ENCODE data around the gene CNTNAP4. TPM values are rescaled to one million over a fixed set of nuclear protein-coding genes. Genes with fewer than 3 reads are reported as not detected.
A peak's percentile ranks its signal among the peaks of the same experiment; 100 is the strongest.

Gene CNTNAP4
- total RNA-seq, 1 donor from 2014 or later = not detected

DNA sequence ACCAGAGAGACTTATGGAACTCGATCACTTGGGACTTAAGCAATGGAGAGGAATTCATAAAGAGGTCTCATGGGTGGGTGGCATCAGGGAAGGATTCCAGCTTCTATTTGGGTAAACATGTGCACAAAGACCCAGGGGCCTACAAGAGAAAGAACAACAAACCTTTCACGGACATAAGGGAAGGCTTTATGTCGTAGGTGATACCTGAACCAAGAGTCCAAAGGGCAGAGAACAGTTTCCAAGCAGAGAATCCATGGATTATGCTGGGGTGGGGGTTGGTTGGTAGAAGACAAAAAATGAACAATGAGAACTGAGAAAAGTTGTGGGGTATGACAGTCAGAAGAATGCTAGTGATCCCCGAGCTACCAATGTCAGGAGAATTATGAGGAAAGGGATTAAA is 119.8 kb downstream of the CNTNAP4 start:
- no peak for DNase-seq (ENCODE audit: low read depth)
- H3K27me3 ChIP-seq (ENCODE audit: control insufficient read depth, insufficient read depth, low read length) = no peaks in the 10 kb centered on the region
- no peak overlapping the region for H3K4me3 ChIP-seq (ENCODE audit: low read depth, low read length)
- TF ChIP-seq, protein P1, sequence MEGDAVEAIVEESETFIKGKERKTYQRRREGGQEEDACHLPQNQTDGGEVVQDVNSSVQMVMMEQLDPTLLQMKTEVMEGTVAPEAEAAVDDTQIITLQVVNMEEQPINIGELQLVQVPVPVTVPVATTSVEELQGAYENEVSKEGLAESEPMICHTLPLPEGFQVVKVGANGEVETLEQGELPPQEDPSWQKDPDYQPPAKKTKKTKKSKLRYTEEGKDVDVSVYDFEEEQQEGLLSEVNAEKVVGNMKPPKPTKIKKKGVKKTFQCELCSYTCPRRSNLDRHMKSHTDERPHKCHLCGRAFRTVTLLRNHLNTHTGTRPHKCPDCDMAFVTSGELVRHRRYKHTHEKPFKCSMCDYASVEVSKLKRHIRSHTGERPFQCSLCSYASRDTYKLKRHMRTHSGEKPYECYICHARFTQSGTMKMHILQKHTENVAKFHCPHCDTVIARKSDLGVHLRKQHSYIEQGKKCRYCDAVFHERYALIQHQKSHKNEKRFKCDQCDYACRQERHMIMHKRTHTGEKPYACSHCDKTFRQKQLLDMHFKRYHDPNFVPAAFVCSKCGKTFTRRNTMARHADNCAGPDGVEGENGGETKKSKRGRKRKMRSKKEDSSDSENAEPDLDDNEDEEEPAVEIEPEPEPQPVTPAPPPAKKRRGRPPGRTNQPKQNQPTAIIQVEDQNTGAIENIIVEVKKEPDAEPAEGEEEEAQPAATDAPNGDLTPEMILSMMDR (IDR thresholded peaks at IDR 0.05; ENCODE audit: insufficient read depth, low read length, poor library complexity, severe bottlenecking) = no peak
- no peaks in the 10 kb centered on the region for H3K36me3 ChIP-seq (ENCODE audit: control insufficient read depth, insufficient read depth, low read length)

DNA sequence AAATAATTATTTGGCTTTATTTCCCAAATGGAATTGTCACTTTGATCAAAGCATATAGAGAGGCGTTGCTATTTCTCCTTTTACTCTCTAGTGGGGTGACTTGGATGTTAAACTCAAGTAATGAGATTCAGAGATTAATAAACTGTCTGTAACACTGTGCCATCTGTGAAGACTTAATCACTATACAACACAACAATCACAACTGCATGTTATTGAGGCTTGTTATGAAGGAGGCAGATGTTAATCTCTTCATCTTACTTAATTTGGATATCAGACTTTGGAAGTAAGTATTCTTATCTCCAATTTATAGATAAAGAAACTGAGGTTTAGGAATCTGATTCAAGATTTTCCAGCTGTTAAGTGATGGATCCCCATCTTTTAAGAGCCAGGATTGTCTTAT is 132.5 kb downstream of the CNTNAP4 start:
- no peak overlapping the region for H3K4me3 ChIP-seq (ENCODE audit: low read depth, low read length)
- H3K36me3 ChIP-seq (ENCODE audit: control insufficient read depth, insufficient read depth, low read length) = no peaks in the 10 kb centered on the region
- no peak for DNase-seq (ENCODE audit: low read depth)
- TF ChIP-seq, protein P1 (IDR thresholded peaks at IDR 0.05; ENCODE audit: insufficient read depth, low read length, poor library complexity, severe bottlenecking) = no peak
- no peaks in the 10 kb centered on the region for H3K27me3 ChIP-seq (ENCODE audit: control insufficient read depth, insufficient read depth, low read length)

DNA sequence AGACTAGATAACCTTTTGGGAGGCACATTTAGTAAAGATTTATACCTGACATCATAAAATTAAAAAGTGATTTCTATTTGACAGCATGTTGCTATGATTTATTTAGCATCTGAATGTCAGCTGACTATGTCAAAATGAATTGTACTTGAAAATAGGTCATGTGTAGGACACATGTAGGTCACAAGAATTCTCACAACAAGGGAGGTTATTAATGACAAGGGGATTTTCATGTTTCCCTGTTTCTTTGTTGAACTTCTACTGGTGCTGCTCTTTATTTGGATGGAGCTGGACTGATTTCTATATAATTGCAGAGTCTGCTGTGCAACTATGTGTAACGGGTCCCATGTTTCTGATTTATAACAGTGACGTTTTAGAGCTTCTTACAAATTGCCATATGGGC is 144.4 kb downstream of the CNTNAP4 start:
- TF ChIP-seq, protein P1 (IDR thresholded peaks at IDR 0.05; ENCODE audit: insufficient read depth, low read length, poor library complexity, severe bottlenecking) = no peak
- no peaks in the 10 kb centered on the region for H3K36me3 ChIP-seq (ENCODE audit: control insufficient read depth, insufficient read depth, low read length)
- no peak overlapping the region for H3K4me3 ChIP-seq (ENCODE audit: low read depth, low read length)

DNA sequence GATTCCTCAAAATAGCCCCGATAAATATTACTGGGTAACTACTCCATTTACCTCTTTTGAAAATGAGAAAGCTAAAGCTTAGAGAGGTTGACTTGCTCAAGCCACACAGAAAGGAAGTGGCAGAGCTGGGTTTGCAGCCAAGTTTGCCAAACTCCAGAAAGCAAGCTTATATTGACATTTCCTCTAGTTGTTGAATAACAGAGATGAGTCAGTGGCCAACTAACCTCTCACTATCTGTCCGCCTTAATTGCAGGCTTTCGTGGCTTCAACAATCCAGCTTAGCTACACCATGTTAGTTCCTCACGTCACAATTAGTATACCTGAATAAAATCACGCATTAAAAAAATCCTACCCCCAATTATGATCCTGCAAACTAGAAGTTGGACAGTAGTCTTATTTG is 151.7 kb downstream of the CNTNAP4 start:
- Histone ChIP-seq H3K36me3 (ENCODE audit: control insufficient read depth, insufficient read depth, low read length) (no peaks in the 10 kb centered on the region), H3K27me3 (ENCODE audit: control insufficient read depth, insufficient read depth, low read length) (no peaks in the 10 kb centered on the region), H3K4me3 (ENCODE audit: low read depth, low read length) (no peak overlapping the region)
- DNase-seq (ENCODE audit: low read depth) = peak; percentile 25
- TF ChIP-seq, protein P1 (IDR thresholded peaks at IDR 0.05; ENCODE audit: insufficient read depth, low read length, poor library complexity, severe bottlenecking) = no peak

More for the DNA sequence above, 144.4 kb downstream of the CNTNAP4 start:
- H3K27me3 ChIP-seq (ENCODE audit: control insufficient read depth, insufficient read depth, low read length) = no peaks in the 10 kb centered on the region
- no peak for DNase-seq (ENCODE audit: low read depth)

DNA sequence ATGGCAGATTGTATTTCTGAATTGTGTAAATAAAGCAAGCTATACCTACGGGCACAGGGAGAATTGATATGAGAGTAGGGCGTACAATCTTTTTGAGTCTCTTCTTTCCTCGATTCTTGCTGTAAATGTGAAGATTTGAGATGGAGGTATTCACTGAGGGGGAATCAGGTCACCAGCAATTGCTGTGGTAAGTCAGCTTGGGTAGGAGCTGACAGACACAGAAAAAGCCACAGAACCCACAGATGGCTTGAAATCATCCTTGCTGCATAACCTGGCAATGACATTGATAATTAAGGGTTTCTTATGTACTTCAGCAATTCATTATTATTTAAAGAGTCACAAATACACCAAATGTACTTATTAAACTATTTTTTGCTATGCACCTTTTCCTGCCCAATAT is 164.2 kb downstream of the CNTNAP4 start:
- H3K27me3 ChIP-seq (ENCODE audit: control insufficient read depth, insufficient read depth, low read length) = no peaks in the 10 kb centered on the region
- H3K4me3 ChIP-seq (ENCODE audit: low read depth, low read length) = no peak overlapping the region
- TF ChIP-seq, protein P1 (IDR thresholded peaks at IDR 0.05; ENCODE audit: insufficient read depth, low read length, poor library complexity, severe bottlenecking) = no peak
- H3K36me3 ChIP-seq (ENCODE audit: control insufficient read depth, insufficient read depth, low read length) = no peaks in the 10 kb centered on the region
- no peak for DNase-seq (ENCODE audit: low read depth)

DNA sequence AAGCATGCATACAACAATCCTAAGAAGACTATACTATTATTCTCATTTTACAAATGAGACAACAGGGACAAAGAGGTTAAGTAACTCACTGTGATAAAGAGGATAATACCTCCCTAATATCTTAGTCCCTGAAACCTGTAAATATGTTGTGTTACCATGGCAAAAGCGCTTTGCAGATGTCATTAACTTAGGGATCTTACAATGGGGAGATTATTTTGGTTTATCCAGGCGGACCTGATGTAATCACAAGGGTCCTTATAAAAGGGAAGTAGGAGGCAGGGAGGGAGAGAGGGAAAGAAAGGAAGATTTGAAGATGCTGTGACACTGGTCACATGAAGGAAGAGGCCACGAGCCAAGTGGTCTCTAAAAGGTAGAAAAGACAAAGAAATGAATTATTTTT is 164.7 kb downstream of the CNTNAP4 start:
- no peak for DNase-seq (ENCODE audit: low read depth)
- TF ChIP-seq, protein P1 (IDR thresholded peaks at IDR 0.05; ENCODE audit: insufficient read depth, low read length, poor library complexity, severe bottlenecking) = no peak
- Histone ChIP-seq H3K36me3 (ENCODE audit: control insufficient read depth, insufficient read depth, low read length) (no peaks in the 10 kb centered on the region), H3K27me3 (ENCODE audit: control insufficient read depth, insufficient read depth, low read length) (no peaks in the 10 kb centered on the region), H3K4me3 (ENCODE audit: low read depth, low read length) (no peak overlapping the region)

All from kidney epithelial cell (primary cell).